HepG2 (cell line): ENCODE measurements around the gene BLOC1S4. TPM values are rescaled to one million over a fixed set of nuclear protein-coding genes. Genes with fewer than 3 reads are reported as not detected.

ENCODE experiments used
- ATAC-seq: fragments of 200-7000 bp; cut with Tn5 transposase; 3 replicates; pipeline ENCODE4 v1.9.1; 2020; ENCODE audit warnings: mild to moderate bottlenecking, moderate library complexity
- BruUV-seq: library from RNA; stranded (reverse); fragments of 400-500 nt; replicated peaks from 2 replicates; lab custom pipeline; 2021; lab: Mats Ljungman, UMichigan
- CTCF ChIA-PET: fragments of 300-600 bp; formaldehyde crosslinking; extraction: SDS; loops from one replicate; lab custom pipeline; 2021; ENCODE audit warnings: low total read pairs, inconsistent platforms, low intra/inter-chr PET ratio; lab: Yijun Ruan, JAX
- POLR2A ChIA-PET: fragments of 350-600 bp; sonication (Branson Sonifier 250); formaldehyde crosslinking; loops from one replicate; lab custom pipeline; 2020; ENCODE audit warnings: antibody characterized with exemption, inconsistent platforms; lab: Yijun Ruan, JAX
- DNase-seq: peaks from one replicate; pipeline ENCODE4 v3.0.0-alpha.2; 2015; ENCODE audit warnings: low spot score
- FAIRE-seq: peaks from 3 replicates; lab custom pipeline; 2011; peaks lifted over from hg19 to GRCh38; lab: Jason Lieb, UNC
- H2AFZ ChIP-seq: one replicate; pipeline ENCODE4 v1.6.1; 2011; ENCODE audit warnings: low read length, inconsistent platforms
- H3K27ac ChIP-seq: fragments of 300-600 bp; 3 replicates; pipeline ENCODE4 v1.8.0; 2011; ENCODE audit warnings: mixed run types, mild to moderate bottlenecking, mixed read lengths, low read length, inconsistent platforms; ENCODE audit not compliant: insufficient read depth; ENCODE audit errors: extremely low read length
- H3K27me3 ChIP-seq, 2 experiments: fragments of 200-600 bp in 1 of 2; 2 replicates in 1 of 2; 3 replicates in 1 of 2; pipeline versions ENCODE4 v1.6.0 to v1.8.0; 2011; ENCODE audit warnings: low read length in 2 of 2, mild to moderate bottlenecking in 2 of 2, moderate library complexity in 2 of 2, inconsistent platforms in 1 of 2; ENCODE audit not compliant: insufficient read depth in 2 of 2, control insufficient read depth in 1 of 2
- H3K36me3 ChIP-seq, 2 experiments: fragments of 200-600 bp in 1 of 2; replicated peaks in 1 of 2; 2 replicates in 1 of 2; 3 replicates in 1 of 2; pipeline versions ENCODE4 v1.5.1 to v1.8.0; 2011; ENCODE audit warnings: low read length in 2 of 2, inconsistent platforms in 1 of 2; ENCODE audit not compliant: insufficient read depth in 2 of 2, control insufficient read depth in 1 of 2
- H3K4me1 ChIP-seq: 2 replicates; pipeline ENCODE4 v1.5.1; 2012; ENCODE audit warnings: low read length, inconsistent platforms; ENCODE audit not compliant: insufficient read depth
- H3K4me2 ChIP-seq: 2 replicates; pipeline ENCODE4 v1.6.0; 2011; ENCODE audit warnings: low read depth, low read length, inconsistent platforms
- H3K4me3 ChIP-seq, 3 experiments: fragments of 200-600 bp in 1 of 3; sonication (generic), shearing (Covaris generic) in 1 of 3; replicated peaks in 1 of 3; 2 replicates each; pipeline ENCODE4 v1.5.1; 2011 to 2016; ENCODE audit warnings: low read length in 3 of 3, inconsistent platforms in 2 of 3, low read depth in 2 of 3, mild to moderate bottlenecking in 2 of 3, control low read depth in 1 of 3, mixed read lengths in 1 of 3; ENCODE audit not compliant: insufficient read depth in 1 of 3
- H3K79me2 ChIP-seq: one replicate; pipeline ENCODE4 v1.6.1; 2011; ENCODE audit warnings: low read length, inconsistent platforms; ENCODE audit not compliant: insufficient read depth
- H3K9ac ChIP-seq: 2 replicates; pipeline ENCODE4 v1.6.0; 2011; ENCODE audit warnings: mild to moderate bottlenecking, low read depth, low read length, inconsistent platforms; ENCODE audit not compliant: insufficient read depth
- H3K9me3 ChIP-seq: 2 replicates; pipeline ENCODE4 v1.5.1; 2012; ENCODE audit warnings: mild to moderate bottlenecking, low read length
- H4K20me1 ChIP-seq: 2 replicates; pipeline ENCODE4 v1.6.0; 2011; ENCODE audit warnings: inconsistent platforms, mild to moderate bottlenecking, low read length, moderate library complexity; ENCODE audit not compliant: insufficient read depth
- SMAD3 ChIP-seq: sonication (generic); formaldehyde crosslinking; IDR thresholded peaks from 2 replicates; pipeline ENCODE4 v1.4.0; 2020; ENCODE audit warnings: missing genetic modification reagents
- ZNF430 ChIP-seq: sonication (generic); formaldehyde crosslinking; IDR thresholded peaks from 2 replicates; pipeline ENCODE4 v1.9.0; 2021; ENCODE audit warnings: mild to moderate bottlenecking, missing genetic modification reagents
- ZNF768 ChIP-seq: sonication (generic); formaldehyde crosslinking; IDR thresholded peaks from 2 replicates; pipeline ENCODE4 v1.4.0; 2020; ENCODE audit warnings: missing genetic modification reagents
- WGBS: methylation state at CpG from one replicate; pipeline ENCODE4 v1.1.6; 2017; ENCODE audit warnings: low lambda C conversion rate; 5-methylcytosine and 5-hydroxymethylcytosine counted together
- in situ Hi-C: cut with HindIII; loops from 2 replicates; pipeline ENCODE4 v1.10.0; 2017; ENCODE audit warnings: low pct_unique_long_range_greater_than_20kb; ENCODE audit not compliant: extremely low pct_ligation_motif_present
- intact Hi-C: fragments of 100-400 bp; cut with micrococcal nuclease; formaldehyde crosslinking; loops from one replicate; pipeline ENCODE4 v1.10.0; 2022; ENCODE audit not compliant: unreplicated experiment
- polyA plus RNA-seq, 8 experiments: library from polyadenylated mRNA; depleted of rRNA in 3 of 8; stranded (reverse) in 7 of 8; unstranded in 1 of 8; fragments of >200 nt; fragmentation: Illumina TruSeq in 4 of 8; extraction: Trizol in 4 of 8; gene quantifications; 2 replicates each; pipeline versions ENCODE4 v1.2.1 to v1.2.3, GENCODE V29; 2011 to 2016; ENCODE audit warnings: low read depth in 4 of 8, missing spikeins in 1 of 8, mixed read lengths in 1 of 8; ENCODE audit not compliant: insufficient read depth in 1 of 8
- total RNA-seq, 5 experiments: library from RNA; depleted of rRNA; stranded (reverse); fragments of >200 nt; fragmentation: Illumina TruSeq; extraction: Trizol; gene quantifications; 2 replicates each; pipeline ENCODE4 v1.2.3, GENCODE V29; 2016; ENCODE audit warnings: low read depth in 1 of 5
- TF ChIP-seq, protein P1 (sequence below): sonication (generic); formaldehyde crosslinking; IDR thresholded peaks from 2 replicates; pipeline ENCODE4 v1.4.0; 2020; ENCODE audit warnings: missing genetic modification reagents, low read depth, mild to moderate bottlenecking, borderline replicate concordance
- TF ChIP-seq, protein P2 (sequence below): sonication (generic); formaldehyde crosslinking; IDR thresholded peaks from 2 replicates; pipeline ENCODE4 v1.5.0; 2020; ENCODE audit warnings: missing genetic modification reagents

The BLOC1S4 gene
- total and polyA plus RNA-seq, 2 of the 13 experiments (the other 11 are each of a cell fraction or from before 2014, with no cell fraction given) = 15.5 to 20.9 TPM

DNA sequence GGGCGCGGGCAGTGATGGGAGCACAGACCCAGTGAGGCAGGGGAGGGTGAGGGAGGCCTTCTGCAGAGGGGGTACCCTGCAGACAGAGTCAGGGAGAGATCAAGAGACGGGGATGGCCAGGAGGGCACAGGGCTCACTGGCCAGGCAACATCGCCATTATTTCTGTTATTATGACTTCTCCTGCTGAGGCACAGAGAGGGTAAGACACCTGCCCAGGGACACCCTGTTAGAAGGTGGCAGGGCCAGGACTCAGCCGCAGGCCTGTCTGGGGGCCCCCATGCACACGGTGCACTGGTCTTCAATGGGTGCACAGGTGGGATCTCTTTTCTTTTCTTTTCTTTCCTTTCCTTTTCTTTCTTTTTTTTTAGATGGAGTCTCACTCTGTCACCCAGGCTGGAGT, 15.8 kb downstream of the BLOC1S4 start:
- Histone ChIP-seq H4K20me1 (no peaks in the 10 kb centered on the region), H3K9ac (no peak overlapping the region), H3K9me3 (no peaks in the 10 kb centered on the region), H2AFZ (no peak overlapping the region), H3K4me3 (no peak overlapping the region), H3K79me2 (no peaks in the 10 kb centered on the region), H3K4me1 (peaks cover 79% of the 10 kb centered on the region), H3K27me3 (no peaks in the 10 kb centered on the region), H3K36me3 (no peaks in the 10 kb centered on the region), H3K4me2 (no peak overlapping the region), H3K27ac (peak overlapping the region; percentile 96)
- ChIA-PET POLR2A (no interaction called here), CTCF (no interaction called here)
- TF ChIP-seq, protein P1, sequence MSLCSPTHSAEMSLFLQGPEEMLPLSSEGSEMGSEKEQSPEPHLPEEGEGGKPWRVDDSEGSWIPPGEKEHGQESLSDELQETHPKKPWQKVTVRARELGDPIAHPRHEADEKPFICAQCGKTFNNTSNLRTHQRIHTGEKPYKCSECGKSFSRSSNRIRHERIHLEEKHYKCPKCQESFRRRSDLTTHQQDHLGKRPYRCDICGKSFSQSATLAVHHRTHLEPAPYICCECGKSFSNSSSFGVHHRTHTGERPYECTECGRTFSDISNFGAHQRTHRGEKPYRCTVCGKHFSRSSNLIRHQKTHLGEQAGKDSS (CRISPR knock-in tag) = no peak
- TF ChIP-seq, protein P2, sequence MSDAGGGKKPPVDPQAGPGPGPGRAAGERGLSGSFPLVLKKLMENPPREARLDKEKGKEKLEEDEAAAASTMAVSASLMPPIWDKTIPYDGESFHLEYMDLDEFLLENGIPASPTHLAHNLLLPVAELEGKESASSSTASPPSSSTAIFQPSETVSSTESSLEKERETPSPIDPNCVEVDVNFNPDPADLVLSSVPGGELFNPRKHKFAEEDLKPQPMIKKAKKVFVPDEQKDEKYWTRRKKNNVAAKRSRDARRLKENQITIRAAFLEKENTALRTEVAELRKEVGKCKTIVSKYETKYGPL (CRISPR knock-in tag) = no peak
- TF ChIP-seq ZNF430 (no peak), ZNF768 (peak; percentile 71; the same call in 1 of the 2 replicates), SMAD3 (CRISPR knock-in tag) (no peak)
- DNase-seq (no peak), FAIRE-seq (no peak), ATAC-seq (no peak)
- 98% methylated on average over 5 of the region's 6 CpGs for WGBS
- in situ Hi-C loops = no loop called here
- BruUV-seq = TSS peak; percentile 65
- intact Hi-C loops = loop anchor here (2.0 to 5.0 kb wide), 2 partner anchors 21 to 51 kb away; partner anchors contain the start of gene KIAA0232
